Mucosa of descending colon (tissue), 3 donors: Measurements from ENCODE around the gene PUM1. TPM values are rescaled to one million over a fixed set of nuclear protein-coding genes. Genes with fewer than 3 reads are reported as not detected.

Experiments used
- ATAC-seq: fragments of 200-7000 bp; cut with Tn5 transposase; one replicate; pipeline ENCODE4 v1.9.1; 2020; ENCODE audit warnings: mild to moderate bottlenecking, moderate library complexity
- DNase-seq, 3 donors: peaks; one replicate each; pipeline ENCODE4 v3.0.0-alpha.2; 2020
- H3K36me3 ChIP-seq: fragments of 200-600 bp; one replicate; pipeline ENCODE4 v1.8.0; 2021; ENCODE audit warnings: low read depth, mild to moderate bottlenecking
- H3K4me1 ChIP-seq: fragments of 200-600 bp; one replicate; pipeline ENCODE4 v1.8.0; 2021; ENCODE audit warnings: low read depth, mild to moderate bottlenecking
- H3K4me3 ChIP-seq: fragments of 200-600 bp; one replicate; pipeline ENCODE4 v1.8.0; 2021; ENCODE audit warnings: mild to moderate bottlenecking
- H3K9me3 ChIP-seq: fragments of 200-600 bp; one replicate; pipeline ENCODE4 v1.8.0; 2021; ENCODE audit warnings: mild to moderate bottlenecking
- CTCF ChIP-seq: fragments of 200-600 bp; IDR thresholded peaks from one replicate; pipeline ENCODE4 v1.8.0; 2022; ENCODE audit warnings: antibody characterized with exemption, mild to moderate bottlenecking
- intact Hi-C, 2 donors: fragments of 100-400 bp; cut with DNase I in 1 of 2; cut with micrococcal nuclease in 1 of 2; formaldehyde crosslinking; loops; one replicate each; pipeline versions ENCODE4 v1.11.0 to v1.11.1; 2022; cut with DNase I, micrococcal nuclease
- total RNA-seq, 3 donors: library from RNA; stranded (reverse); fragmentation: NEBNext Ultra II Directional in 2 of 3; extraction: Animal tissue kit (Norgen Biotek cat#: 25700) in 2 of 3; gene quantifications; one replicate each; pipeline versions ENCODE4 v1.2.1 to v1.2.4, GENCODE V29; 2021 to 2023
- donor health status: DM: no; HTN: no; CAD: no; lungs with moderate emphysema.
- donor health status: DM: no; HTN: no; CAD: no.
- donor health status: DM: no; HTN: yes; CAD: no.

Gene PUM1
- total RNA-seq, 3 donors from 2014 or later, result 116 to 135 (median 127) TPM

- Histone ChIP-seq H3K36me3 (no peaks in the 10 kb centered on the region), H3K4me1 (peaks cover 10% of the 10 kb centered on the region), H3K9me3 (no peaks in the 10 kb centered on the region), H3K4me3 (no peak overlapping the region)
- no peak for TF ChIP-seq CTCF
- ATAC-seq, result no peak
- DNase-seq, result no peak
- intact Hi-C loops, result no loop called here
Measured at GRCh38 chr1:30927448-30927847, 138.1 kb downstream of the PUM1 start.

GRCh38 chr1:30923597-30923996 is 141.9 kb downstream of the PUM1 start:
- no peak for TF ChIP-seq CTCF
- no peaks in the 10 kb centered on the region for H3K9me3 ChIP-seq
- intact Hi-C loops, result no loop called here
- no peak overlapping the region for H3K4me3 ChIP-seq
- H3K4me1 ChIP-seq, result peaks cover 8% of the 10 kb centered on the region
- ATAC-seq (no peak), DNase-seq (no peak)
- H3K36me3 ChIP-seq, result no peaks in the 10 kb centered on the region

GRCh38 chr1:30920827-30921226 is 144.7 kb downstream of the PUM1 start:
- H3K4me3 ChIP-seq, result no peak overlapping the region
- DNase-seq (no peak), ATAC-seq (no peak)
- TF ChIP-seq CTCF, result no peak
- H3K9me3 ChIP-seq, result no peaks in the 10 kb centered on the region
- H3K4me1 ChIP-seq, result no peaks in the 10 kb centered on the region
- intact Hi-C loops, result no loop called here
- no peaks in the 10 kb centered on the region for H3K36me3 ChIP-seq

- no peak overlapping the region for H3K4me3 ChIP-seq
- DNase-seq, result no peak
- ATAC-seq, result peak; percentile 36
- intact Hi-C loops, result no loop called here
- H3K9me3 ChIP-seq, result no peaks in the 10 kb centered on the region
- no peaks in the 10 kb centered on the region for H3K36me3 ChIP-seq
- no peak for TF ChIP-seq CTCF
- no peaks in the 10 kb centered on the region for H3K4me1 ChIP-seq
Measured at GRCh38 chr1:30919025-30919881, 146.3 kb downstream of the PUM1 start.

- intact Hi-C loops, result no loop called here
- no peak for DNase-seq
Measured at GRCh38 chr1:30916296-30916695, 149.2 kb downstream of the PUM1 start.

More at GRCh38 chr1:30916296-30916695, 149.2 kb downstream of the PUM1 start:
- no peak for TF ChIP-seq CTCF
- no peaks in the 10 kb centered on the region for H3K9me3 ChIP-seq
- no peaks in the 10 kb centered on the region for H3K36me3 ChIP-seq
- H3K4me1 ChIP-seq, result no peaks in the 10 kb centered on the region
- ATAC-seq, result no peak
- no peak overlapping the region for H3K4me3 ChIP-seq
